IPS-18c (cell line): ENCODE data around the gene VPS4A.
"Not testable (repeated sequence)": the region's sequence is repeated elsewhere in the genome, so short reads cannot be mapped to it uniquely, and the experiment has no call there.

Source experiments
- H3K4me3 ChIP-seq: 2 replicates; pipeline ENCODE4 v1.7.0; 2013; ENCODE audit warnings: low read depth, mild to moderate bottlenecking, low read length, moderate library complexity; ENCODE audit not compliant: insufficient read depth
- H3K9me3 ChIP-seq: one replicate; pipeline ENCODE4 v1.6.1; 2013; ENCODE audit warnings: mild to moderate bottlenecking, low read length, moderate library complexity; ENCODE audit not compliant: control insufficient read depth, insufficient read depth

Gene VPS4A

GRCh38 chr16:69339289-69340094 is 28.3 kb downstream of the VPS4A start, which contains the start of the genes COG8 and NIP7:
TSS of gene COG8 (minus strand) at chr16:69339564. CDS start at chr16:69339552, 12 bp downstream.
TSS of gene NIP7 (plus strand) at chr16:69339772. CDS start at chr16:69339830, 58 bp downstream.
- H3K9me3 ChIP-seq: no peaks in the 10 kb centered on the region
- H3K4me3 ChIP-seq: peak within 1 kb of the TSS; percentile 97

DNA sequence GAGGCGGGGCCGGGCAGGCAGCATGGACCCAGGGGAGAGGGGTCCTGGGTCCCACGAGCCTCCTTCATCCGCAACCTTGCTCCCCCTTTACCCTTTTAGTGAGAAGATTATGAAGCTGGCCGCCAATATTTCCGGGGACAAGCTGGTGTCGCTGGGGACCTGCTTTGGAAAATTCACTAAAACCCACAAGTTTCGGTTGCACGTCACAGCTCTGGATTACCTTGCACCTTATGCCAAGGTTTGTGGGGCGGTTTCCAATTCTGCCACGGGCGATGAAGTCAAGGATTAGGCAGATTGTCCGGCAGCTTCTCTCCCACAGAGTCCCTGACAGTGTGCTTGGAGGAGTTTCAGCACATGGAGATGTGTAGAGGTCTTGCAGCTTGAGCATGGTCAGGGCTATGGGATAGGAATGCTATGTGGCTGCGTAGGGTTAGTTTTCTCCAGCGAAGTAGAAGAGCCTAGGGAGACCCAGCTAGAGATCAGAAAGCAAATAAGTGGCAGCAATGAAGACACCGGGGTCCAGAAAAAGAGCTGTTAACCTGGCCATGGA is 29.0 kb downstream of the VPS4A start:
- no peaks in the 10 kb centered on the region for H3K9me3 ChIP-seq
- H3K4me3 ChIP-seq: peak overlapping the region; percentile 82

DNA sequence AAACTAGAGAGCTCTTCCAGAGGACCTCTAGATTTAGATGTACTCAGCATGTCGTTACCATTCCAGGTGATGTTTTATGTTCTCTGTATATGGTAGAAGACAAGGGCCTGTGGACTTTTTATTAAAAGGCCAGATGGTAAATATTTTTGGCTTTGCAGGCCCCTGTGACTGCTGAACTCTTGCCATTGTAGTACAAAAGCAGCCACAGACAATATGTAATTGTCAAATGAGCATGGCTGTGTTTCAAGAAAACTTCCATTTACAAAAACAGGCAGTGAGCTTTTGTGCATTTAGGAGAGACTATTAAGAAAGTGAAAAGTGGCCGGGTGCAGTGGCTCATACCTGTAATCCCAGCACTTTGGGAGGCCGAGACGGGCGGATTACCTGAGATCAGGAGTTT is 33.0 kb downstream of the VPS4A start:
- H3K9me3 ChIP-seq: no peaks in the 10 kb centered on the region
- H3K4me3 ChIP-seq: no peak overlapping the region

GRCh38 chr16:69345923-69346322 is 34.8 kb downstream of the VPS4A start:
- Histone ChIP-seq H3K4me3 (no peak overlapping the region), H3K9me3 (no peaks in the 10 kb centered on the region)

- Histone ChIP-seq H3K4me3 (no peak overlapping the region), H3K9me3 (no peaks in the 10 kb centered on the region)
Measured at GRCh38 chr16:69346683-69347082, 35.5 kb downstream of the VPS4A start.

DNA sequence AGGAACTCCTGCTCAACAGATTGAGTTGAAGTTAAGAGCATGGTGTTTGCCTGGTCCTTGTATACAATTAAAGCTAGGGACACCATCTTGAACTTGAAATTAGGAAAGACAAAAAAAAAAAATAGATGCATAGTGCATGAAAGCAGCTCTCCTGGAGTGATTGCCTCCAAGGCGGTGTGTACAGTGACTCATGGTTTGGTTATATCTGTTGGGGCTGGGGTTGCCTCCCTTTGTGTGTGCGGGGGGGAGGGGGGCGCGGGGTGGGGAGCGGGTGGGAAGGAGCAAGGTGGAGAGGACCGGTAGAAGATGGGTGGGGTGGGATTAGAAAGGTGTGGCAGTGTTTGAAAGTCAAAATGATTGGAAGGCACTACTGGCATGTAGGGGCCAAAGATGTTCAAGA is 37.1 kb downstream of the VPS4A start:
- no peaks in the 10 kb centered on the region for H3K9me3 ChIP-seq

DNA sequence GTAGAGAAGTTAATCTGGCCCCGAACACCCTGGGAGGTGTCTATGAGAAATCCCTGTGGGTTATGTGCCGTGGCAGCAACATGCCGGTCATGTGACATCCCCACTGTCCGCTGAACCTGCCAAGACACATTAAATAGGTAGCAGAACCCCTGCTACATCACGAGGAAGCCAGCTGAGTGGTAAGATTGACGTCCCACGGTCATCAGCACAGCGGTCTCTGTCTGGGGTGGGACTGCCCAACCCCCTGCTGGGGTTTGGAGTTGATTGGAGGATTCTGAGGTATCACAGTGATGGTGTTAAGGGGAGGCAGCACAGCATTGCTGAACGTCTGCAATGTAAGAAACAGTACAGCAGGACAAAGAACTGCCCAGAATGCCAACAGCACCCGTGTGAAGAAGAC is 38.4 kb downstream of the VPS4A start:
- Histone ChIP-seq H3K9me3 (no peaks in the 10 kb centered on the region), H3K4me3 (no peak overlapping the region)

More for the DNA sequence above, 37.1 kb downstream of the VPS4A start:
- H3K4me3 ChIP-seq: no peak overlapping the region

DNA sequence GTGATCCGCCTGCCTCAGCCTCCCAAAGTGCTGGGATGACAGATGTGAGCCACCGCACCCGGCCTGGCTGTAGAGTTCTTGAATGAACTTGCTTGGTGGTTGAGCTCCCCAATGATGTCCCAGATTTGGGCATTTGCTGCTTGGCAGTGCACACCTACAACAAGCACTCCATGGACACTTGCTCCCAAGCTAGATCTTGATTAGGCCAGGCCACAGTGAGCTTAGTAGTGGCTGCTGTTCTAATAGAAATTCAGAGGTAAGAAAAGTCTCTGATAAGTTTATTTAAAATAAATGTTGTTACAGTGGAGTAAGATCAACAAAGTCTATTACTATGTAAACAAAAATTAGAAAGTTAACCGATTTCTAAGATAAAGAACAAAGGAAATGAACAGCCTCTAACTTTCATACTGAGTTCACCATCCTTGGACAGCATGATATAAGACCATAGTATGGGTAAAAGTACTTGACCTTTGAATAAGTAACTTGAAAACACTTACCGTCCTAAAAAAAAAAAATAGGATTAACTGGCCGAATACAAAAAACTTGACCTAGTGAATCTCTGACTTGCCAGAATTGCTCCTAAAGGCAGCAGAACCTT is 39.5 kb downstream of the VPS4A start:
- H3K9me3 ChIP-seq: no peaks in the 10 kb centered on the region
- no peak overlapping the region for H3K4me3 ChIP-seq

DNA sequence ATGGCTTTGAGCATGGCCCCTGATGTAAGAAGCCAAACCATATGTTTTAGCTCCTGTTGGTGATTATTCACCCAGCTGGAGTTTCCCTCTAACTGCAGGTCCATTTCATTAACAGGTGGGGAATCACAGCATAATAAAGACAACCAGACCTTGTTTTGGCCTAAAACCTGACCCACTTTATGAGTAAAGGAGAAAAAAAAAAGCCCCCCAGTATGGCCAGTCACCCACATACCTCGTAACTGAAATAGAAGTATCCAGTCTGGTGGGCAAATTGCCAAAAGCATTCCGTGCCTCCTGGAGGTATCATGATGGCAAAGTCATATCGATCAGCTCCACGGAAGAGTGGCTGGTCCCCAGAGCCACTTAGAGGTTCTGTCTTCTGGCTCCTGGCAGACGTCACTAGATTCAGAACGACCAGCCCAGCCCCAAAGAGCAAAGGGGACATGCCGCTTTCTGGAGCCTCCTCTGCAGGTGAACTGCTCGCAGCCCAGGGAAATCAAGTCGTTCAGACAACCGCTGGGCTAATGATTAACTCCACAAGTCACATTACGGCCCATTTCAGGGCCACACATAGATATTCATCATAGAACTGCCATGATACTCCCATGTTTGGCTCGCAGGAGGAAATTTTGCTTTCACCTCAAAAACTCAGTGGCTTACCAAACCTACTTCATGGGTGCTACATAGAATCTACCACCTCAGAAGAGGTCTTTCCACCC is 40.3 kb downstream of the VPS4A start, which contains the start of gene TMED6:
Gene TMED6 (minus strand): TSS at position 478 of the 719 bp plus-strand sequence. CDS start 33 bp downstream, at position 445.
- Histone ChIP-seq H3K4me3 (no peak within 1 kb of the TSS), H3K9me3 (no peaks in the 10 kb centered on the region)

GRCh38 chr16:69360070-69360469 is 48.9 kb downstream of the VPS4A start:
- not testable (repeated sequence) for H3K9me3 ChIP-seq, H3K4me3 ChIP-seq

- H3K4me3 ChIP-seq: no peak overlapping the region
Measured at GRCh38 chr16:69363281-69363717, 52.1 kb downstream of the VPS4A start.

DNA sequence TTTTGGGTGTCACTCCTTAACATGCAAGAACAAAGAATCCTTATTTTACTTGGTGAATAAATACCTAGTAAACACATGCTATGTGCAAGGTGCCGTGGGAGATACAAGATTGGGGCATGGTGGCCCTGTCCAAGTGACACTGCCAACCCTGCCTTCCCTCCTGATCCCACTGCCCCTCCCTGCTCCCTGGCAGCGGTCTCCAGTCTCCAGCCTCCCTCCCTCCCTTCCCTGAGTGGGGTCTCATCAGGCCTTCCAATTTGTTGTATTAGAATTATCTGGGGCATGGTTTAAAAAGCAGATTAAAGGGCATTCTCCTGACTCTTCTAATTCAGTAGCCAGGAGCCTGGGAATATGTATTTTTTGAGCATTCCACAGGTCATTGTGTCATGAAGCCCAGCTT is 52.9 kb downstream of the VPS4A start:
- no peaks in the 10 kb centered on the region for H3K9me3 ChIP-seq

More at GRCh38 chr16:69363281-69363717, 52.1 kb downstream of the VPS4A start:
- H3K9me3 ChIP-seq: no peaks in the 10 kb centered on the region

GRCh38 chr16:69365901-69366300 is 54.8 kb downstream of the VPS4A start:
- H3K9me3 ChIP-seq: no peaks in the 10 kb centered on the region
- H3K4me3 ChIP-seq: no peak overlapping the region

More for the DNA sequence above, 52.9 kb downstream of the VPS4A start:
- no peak overlapping the region for H3K4me3 ChIP-seq

GRCh38 chr16:69366431-69366830 is 55.3 kb downstream of the VPS4A start:
- Histone ChIP-seq H3K4me3 (no peak overlapping the region), H3K9me3 (no peaks in the 10 kb centered on the region)

DNA sequence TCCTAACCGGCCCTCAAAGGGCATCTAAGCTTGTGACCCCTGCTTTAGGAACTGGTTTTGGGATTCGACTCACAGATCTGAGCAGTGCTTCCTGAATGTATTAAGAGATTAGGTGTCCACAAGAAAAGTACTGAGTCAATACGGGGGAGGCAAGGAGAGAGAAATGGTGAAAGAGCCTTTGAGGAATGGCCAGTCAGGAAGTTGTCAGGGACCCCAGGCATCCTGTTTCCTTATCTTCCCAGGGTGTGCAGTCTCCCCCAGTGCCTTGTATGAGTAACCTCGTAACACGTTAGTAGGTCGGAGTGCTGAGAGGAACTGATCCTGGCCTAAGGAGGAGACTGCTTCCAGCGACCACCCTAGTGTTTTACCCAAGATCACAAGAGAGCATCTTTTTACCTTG is 56.8 kb downstream of the VPS4A start:
- no peak overlapping the region for H3K4me3 ChIP-seq
- no peaks in the 10 kb centered on the region for H3K9me3 ChIP-seq

DNA sequence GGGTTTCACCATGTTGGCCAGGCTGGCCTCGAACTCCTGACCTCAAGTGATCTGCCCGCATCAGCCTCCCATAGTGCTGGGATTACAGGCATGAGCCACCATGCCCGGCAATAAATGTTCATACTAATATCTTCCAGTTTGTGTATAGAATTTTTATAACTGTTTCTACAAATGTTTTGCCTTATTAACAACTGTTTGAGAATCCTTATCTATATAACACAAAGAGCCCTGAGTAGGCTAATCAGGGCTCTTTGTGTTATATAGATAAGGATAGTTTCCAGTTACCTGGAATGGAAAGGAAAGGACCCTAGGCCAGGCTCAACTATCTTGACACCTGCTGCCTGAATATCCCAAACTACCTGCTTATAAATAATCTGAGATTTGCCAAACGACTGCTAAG is 57.7 kb downstream of the VPS4A start:
- no peak overlapping the region for H3K4me3 ChIP-seq
- H3K9me3 ChIP-seq: no peaks in the 10 kb centered on the region

GRCh38 chr16:69371564-69371963 is 60.4 kb downstream of the VPS4A start:
- Histone ChIP-seq H3K9me3 (no peaks in the 10 kb centered on the region), H3K4me3 (no peak overlapping the region)
